Activated CD8-positive, alpha-beta T cell treated with anti-CD3 and anti-CD28 coated beads for 36 hours (primary cell): ENCODE results near the gene HTR3A. TPM values are rescaled to one million over a fixed set of nuclear protein-coding genes. Genes with fewer than 3 reads are reported as not detected.

Experiments
- ATAC-seq: fragments of 200-7000 bp; cut with Tn5 transposase; one replicate; pipeline ENCODE4 v1.10.0; 2021; ENCODE audit warnings: mild to moderate bottlenecking, moderate library complexity
- CTCF ChIA-PET: fragments of 350-600 bp; sonication (Branson Sonifier 250); formaldehyde crosslinking; loops from one replicate; lab custom pipeline; 2021; ENCODE audit warnings: antibody characterized with exemption; lab: Charles Lee
- POLR2A ChIA-PET: fragments of 350-600 bp; sonication (Branson Sonifier 250); formaldehyde crosslinking; loops from one replicate; lab custom pipeline; 2021; ENCODE audit warnings: antibody characterized with exemption; lab: Charles Lee
- DNase-seq: peaks from one replicate; pipeline ENCODE4 v3.0.0-alpha.2; 2020
- H3K27ac Mint-ChIP-seq: one replicate; pipeline ENCODE4 v1.8.0; 2021; ENCODE audit warnings: mild to moderate bottlenecking, mixed read lengths
- H3K27me3 Mint-ChIP-seq: one replicate; pipeline ENCODE4 v1.8.0; 2021; ENCODE audit warnings: mixed read lengths
- H3K36me3 Mint-ChIP-seq: one replicate; pipeline ENCODE4 v1.8.0; 2021; ENCODE audit warnings: low read depth, mixed read lengths
- H3K4me1 Mint-ChIP-seq: one replicate; pipeline ENCODE4 v1.8.0; 2021; ENCODE audit warnings: low read depth, mixed read lengths
- H3K4me3 Mint-ChIP-seq: one replicate; pipeline ENCODE4 v1.8.0; 2021; ENCODE audit warnings: mild to moderate bottlenecking, moderate library complexity, mixed read lengths
- H3K9me3 Mint-ChIP-seq: one replicate; pipeline ENCODE4 v1.8.0; 2021; ENCODE audit warnings: mixed read lengths
- CTCF ChIP-seq: fragments of 200-600 bp; IDR thresholded peaks from one replicate; pipeline ENCODE4 v1.8.0; 2022; ENCODE audit warnings: antibody characterized with exemption, mild to moderate bottlenecking
- intact Hi-C: fragments of 100-400 bp; cut with micrococcal nuclease; formaldehyde crosslinking; loops from one replicate; pipeline ENCODE4 v1.10.0; 2022
- total RNA-seq, 2 experiments: library from RNA; stranded (reverse); gene quantifications; one replicate each; pipeline ENCODE4 v1.2.3, GENCODE V29; 2021

HTR3A gene
- total RNA-seq, 2 experiments from 2014 or later = not detected

DNA sequence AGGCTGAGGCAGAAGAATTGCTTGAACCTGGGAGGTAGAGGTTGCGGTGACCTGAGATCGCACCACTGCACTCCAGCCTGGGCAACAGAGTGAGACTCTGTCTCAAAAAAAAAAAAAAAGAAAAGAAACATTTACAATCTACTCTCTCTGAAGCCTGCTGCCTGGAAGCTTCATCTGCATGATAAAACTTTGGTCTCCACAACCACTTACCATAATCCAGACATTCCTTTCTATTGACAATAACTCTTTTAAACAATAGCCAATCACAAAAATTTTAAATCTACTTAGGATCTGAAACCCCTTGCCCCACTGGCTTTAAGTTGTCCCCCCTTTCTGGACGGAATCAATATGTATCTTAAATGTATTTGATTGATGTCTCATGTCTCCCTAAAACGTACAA, 25.0 kb upstream of the HTR3A start:
- H3K27me3 Mint-ChIP-seq = peaks cover 16% of the 10 kb centered on the region
- ChIA-PET POLR2A (no interaction called here), CTCF (no interaction called here)
- H3K4me3 Mint-ChIP-seq = no peak overlapping the region
- H3K27ac Mint-ChIP-seq = no peak overlapping the region
- ATAC-seq = no peak
- H3K4me1 Mint-ChIP-seq = no peaks in the 10 kb centered on the region
- no peaks in the 10 kb centered on the region for H3K9me3 Mint-ChIP-seq
- no peaks in the 10 kb centered on the region for H3K36me3 Mint-ChIP-seq
- no peak for DNase-seq
- intact Hi-C loops = no loop called here
- TF ChIP-seq CTCF = no peak

GRCh38 chr11:113951537-113951936, 23.4 kb upstream of the HTR3A start:
- TF ChIP-seq CTCF = no peak
- H3K36me3 Mint-ChIP-seq = no peaks in the 10 kb centered on the region
- CTCF ChIA-PET = no interaction called here
- H3K4me1 Mint-ChIP-seq = no peaks in the 10 kb centered on the region
- intact Hi-C loops = no loop called here
- POLR2A ChIA-PET = no interaction called here
- no peak overlapping the region for H3K27ac Mint-ChIP-seq
- DNase-seq (no peak), ATAC-seq (no peak)
- no peak overlapping the region for H3K4me3 Mint-ChIP-seq
- no peaks in the 10 kb centered on the region for H3K9me3 Mint-ChIP-seq
- H3K27me3 Mint-ChIP-seq = peaks cover 16% of the 10 kb centered on the region

DNA sequence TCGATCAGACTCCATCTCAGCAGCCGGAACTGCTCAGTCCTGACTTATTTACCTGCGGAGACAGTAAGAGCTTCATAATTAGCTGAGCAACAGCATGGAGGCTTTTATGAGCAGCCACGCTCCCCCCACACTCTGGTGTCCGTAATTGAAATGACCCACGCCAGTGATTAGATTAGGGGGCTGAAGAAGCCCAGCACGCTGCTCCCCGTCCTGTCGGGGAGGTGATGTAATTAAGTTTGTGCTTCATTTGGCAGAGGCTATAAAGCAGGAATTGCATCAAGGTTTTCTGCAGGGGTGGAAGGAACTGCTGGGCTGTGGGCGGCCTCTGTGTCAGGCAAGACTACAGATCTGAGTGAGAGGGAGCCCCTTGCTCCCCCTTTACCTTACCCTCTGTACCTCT, 22.8 kb upstream of the HTR3A start:
- ATAC-seq (no peak), DNase-seq (no peak)
- intact Hi-C loops = no loop called here
- Mint-ChIP-seq H3K27ac (no peak overlapping the region), H3K27me3 (peaks cover 14% of the 10 kb centered on the region), H3K36me3 (no peaks in the 10 kb centered on the region), H3K4me1 (no peaks in the 10 kb centered on the region), H3K4me3 (no peak overlapping the region), H3K9me3 (no peaks in the 10 kb centered on the region)
- POLR2A ChIA-PET = no interaction called here
- no peak for TF ChIP-seq CTCF
- CTCF ChIA-PET = no interaction called here

DNA sequence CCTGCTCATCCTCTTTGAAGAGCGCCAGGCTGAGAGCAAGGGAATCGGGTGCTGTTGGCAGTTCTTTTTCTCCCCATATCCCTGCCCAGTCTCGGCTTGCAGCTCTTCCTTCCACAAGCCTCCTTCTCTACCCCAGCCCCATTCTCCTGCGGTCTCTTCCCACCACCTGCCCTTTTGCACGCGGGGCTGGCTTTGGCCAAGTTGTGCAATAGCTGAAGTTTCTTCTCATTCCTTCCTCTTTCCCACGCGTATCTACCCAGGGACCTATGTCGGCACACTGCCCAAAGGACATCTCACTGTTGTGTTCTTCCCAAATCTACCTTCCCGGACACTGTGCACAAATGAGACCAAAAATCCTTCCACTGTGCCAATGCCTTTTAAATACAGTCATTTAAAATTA, 22.3 kb upstream of the HTR3A start:
- Mint-ChIP-seq H3K27ac (no peak overlapping the region), H3K9me3 (no peaks in the 10 kb centered on the region), H3K4me3 (no peak overlapping the region), H3K36me3 (no peaks in the 10 kb centered on the region), H3K4me1 (no peaks in the 10 kb centered on the region), H3K27me3 (peaks cover 14% of the 10 kb centered on the region)
- ChIA-PET POLR2A (no interaction called here), CTCF (no interaction called here)
- intact Hi-C loops = no loop called here
- ATAC-seq = no peak
- DNase-seq = no peak
- TF ChIP-seq CTCF = no peak

- no peak overlapping the region for H3K4me3 Mint-ChIP-seq
- ATAC-seq (no peak), DNase-seq (no peak)
- CTCF ChIA-PET = no interaction called here
- intact Hi-C loops = no loop called here
- H3K27me3 Mint-ChIP-seq = peaks cover 13% of the 10 kb centered on the region
- H3K36me3 Mint-ChIP-seq = no peaks in the 10 kb centered on the region
- H3K9me3 Mint-ChIP-seq = no peaks in the 10 kb centered on the region
- POLR2A ChIA-PET = no interaction called here
- H3K4me1 Mint-ChIP-seq = no peaks in the 10 kb centered on the region
- no peak for TF ChIP-seq CTCF
- no peak overlapping the region for H3K27ac Mint-ChIP-seq
Measured at GRCh38 chr11:113954235-113954634, 20.7 kb upstream of the HTR3A start.
